NK-92 (cell line): ENCODE measurements around the gene IFRD2.
"Not testable (repeated sequence)": the region's sequence is repeated elsewhere in the genome, so short reads cannot be mapped to it uniquely, and the experiment has no call there.

Source experiments
- DNase-seq: peaks from one replicate; lab custom pipeline; 2025; ENCODE audit not compliant: unreplicated experiment; lab: John Stamatoyannopoulos, UW

IFRD2 gene

DNA sequence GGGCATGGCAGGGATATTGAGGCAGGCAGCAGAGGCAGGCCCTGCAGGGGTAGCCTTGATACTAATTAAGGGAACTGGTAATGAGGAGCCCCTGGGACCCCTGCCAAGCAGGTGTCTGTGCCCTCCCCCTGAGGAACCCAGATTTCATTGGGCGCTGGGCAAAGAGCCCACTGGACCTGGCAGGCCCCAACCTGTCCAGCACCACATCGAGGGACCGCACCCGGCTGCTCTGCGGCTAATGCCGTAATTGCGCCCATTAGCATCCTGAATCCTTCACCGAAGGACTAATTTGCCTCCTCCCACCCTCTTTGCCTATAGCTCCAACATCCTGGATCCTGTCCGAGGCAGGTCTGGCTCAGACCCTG lies 37.0 kb downstream of the IFRD2 start:
- no peak for DNase-seq

DNA sequence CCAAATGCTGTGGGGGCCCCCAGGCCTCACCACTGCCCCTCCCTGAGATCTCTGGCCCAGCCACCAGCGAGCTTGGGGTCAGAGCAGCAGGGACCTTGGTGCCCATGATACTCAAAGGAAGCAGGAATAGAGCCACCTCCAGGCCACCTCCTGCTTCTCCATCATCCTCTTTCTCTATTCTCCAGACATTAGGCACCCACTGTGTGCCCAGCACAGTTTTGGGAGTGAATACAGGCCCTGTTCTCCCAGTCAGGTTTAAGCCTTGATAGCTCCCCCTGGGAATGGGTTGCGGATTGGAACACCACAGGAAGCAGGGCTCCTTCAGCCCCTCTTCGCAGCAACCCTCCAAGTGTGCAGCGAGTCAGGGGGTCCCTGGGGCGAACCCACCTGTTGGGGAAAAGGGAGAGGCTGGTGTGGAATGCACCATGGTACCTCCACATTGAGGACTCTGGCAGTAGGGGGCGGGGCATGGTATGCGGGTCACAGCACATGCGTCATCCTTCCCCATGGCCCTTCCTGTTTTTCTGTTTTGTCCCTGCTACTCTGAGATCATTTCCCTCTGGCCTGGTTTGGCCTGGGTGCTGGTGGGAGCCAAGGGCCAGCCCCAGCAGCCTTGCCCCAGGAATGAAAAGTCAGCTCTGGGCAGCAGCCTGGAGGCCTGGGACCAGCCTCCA lies 37.5 kb downstream of the IFRD2 start:
- DNase-seq = no peak

DNA sequence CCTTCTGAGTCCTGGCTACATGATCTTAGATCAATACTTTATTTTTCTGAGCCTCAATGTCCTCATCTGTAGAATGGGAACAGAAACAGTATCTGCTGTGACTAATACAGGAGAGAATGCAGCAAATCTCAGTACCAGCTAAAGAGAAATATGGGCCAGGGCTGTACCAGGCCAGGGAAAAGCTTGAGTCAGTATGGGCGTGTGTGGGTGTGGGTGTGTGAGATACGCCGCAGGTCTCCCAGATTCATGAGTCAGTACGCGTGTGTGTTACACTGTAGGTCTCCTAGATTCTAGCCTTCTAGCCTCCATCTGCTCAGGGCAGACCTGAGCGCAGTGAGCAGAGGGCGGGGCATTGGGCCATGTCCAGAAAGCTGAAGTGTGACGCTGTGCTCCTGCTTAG lies 41.0 kb downstream of the IFRD2 start:
- DNase-seq = no peak

DNA sequence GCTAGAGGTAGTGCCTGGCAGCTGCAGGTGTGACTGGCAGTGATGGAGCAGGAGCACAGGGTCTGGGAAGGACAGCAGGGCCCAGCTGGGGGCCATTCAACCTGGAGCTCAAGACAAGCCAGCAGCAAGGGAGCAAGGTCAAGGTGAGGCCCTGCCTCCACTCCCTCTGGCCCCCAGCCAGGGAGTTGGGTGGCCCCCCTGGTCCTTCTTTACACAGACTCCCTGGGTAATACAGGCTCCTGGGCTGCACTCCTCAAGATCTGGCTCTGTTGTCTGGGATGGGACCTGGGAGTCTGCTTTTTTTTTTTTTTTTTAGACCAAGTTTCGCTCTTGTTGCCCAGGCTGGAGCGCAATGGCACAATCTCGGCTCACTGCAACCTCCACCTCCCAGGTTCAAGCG lies 41.7 kb downstream of the IFRD2 start:
- DNase-seq = no peak

DNA sequence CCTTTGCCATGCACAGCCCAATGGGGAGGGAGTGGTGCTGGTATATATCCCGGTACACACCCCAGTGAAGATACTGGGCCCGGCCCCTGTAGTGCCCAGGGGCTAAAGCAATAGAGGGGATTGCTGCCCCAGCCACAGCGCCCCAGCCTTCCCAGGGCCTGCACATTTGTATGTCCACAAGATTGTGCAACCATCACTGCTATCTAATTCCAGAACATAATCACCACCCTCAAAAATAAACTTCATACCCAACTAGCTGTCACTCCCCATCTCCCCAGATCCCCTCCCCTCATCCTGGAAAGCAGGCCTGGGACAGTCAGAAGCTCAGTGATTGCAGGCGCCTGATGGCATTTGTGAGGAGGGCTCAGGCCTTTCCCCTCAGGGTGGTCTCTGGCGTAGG lies 42.8 kb downstream of the IFRD2 start:
- no peak for DNase-seq

DNA sequence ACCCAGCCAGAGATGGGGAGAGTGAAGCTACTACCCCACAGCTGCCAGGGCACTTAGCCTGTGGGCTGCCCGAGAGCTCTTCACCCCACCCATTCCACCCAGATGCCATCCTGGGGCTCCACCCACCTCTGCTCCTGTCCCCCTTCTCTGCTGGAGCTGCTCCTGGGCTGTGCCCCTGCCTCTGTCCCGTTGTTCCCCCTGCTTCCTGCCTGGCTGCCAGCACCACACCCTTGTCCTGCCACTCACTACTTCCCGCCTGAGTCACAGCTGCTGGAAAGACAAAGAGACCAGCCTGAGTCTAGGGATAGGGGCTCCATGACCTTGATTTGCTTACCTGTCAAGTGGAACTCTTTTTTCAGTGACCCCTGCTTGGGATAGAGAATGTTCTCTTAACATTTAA lies 43.8 kb downstream of the IFRD2 start:
- no peak for DNase-seq

DNA sequence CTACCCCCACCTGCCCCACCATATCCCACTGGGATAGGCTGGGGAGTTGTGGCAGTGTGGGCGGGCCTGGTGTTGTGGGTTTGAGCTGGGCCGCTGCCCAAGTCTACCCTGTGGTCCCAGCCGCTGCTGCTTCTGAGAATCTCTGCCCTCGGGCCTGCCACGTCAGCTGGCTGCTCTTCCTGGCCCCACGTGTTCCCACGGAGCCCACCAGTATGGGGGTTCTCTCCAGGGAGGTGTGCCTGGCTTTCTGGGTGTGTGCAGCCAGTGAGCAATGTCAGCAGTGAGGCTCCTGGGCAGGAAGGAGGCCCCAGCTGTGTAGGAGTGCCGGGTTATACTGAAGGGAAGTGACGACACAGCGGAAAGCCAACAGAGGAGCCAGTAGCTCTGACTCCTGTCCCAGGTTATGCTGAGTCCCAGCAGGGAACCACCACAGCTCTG lies 45.7 kb downstream of the IFRD2 start:
- DNase-seq = no peak

DNA sequence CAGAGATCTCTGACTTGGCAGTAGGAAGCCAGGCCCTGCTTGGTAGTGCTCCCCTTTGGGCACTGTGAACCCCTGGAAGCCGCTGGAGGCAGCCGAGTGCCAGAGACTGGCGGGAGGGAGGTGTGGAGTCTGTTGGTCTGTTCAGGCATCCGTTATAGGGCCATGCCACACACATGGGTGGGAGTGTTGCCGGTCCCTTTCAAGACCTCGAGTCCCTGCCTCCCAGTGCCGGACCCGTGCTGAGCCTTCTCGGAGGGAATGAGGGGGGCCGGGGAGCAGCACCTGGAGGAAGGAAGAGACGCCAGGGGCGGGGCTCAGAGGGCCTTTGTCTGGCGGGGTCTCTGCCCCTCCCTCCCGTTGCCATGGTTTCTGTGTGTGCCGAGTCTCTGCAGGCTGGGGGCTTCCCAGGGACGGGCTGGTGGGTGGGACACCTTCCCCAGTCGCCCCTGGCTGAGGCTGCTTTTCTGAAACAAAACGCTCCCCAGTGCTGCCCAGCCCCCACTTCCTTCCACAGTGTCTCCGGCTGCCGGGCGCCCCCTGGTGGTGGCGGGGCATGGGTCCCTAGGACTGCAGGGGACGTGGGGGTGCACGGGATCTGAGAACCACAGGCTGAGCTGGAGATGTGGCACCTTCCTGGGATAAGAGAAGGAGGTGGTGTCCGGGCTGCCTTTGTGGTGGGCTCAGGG lies 46.3 kb downstream of the IFRD2 start:
- peak; percentile 68 for DNase-seq

DNA sequence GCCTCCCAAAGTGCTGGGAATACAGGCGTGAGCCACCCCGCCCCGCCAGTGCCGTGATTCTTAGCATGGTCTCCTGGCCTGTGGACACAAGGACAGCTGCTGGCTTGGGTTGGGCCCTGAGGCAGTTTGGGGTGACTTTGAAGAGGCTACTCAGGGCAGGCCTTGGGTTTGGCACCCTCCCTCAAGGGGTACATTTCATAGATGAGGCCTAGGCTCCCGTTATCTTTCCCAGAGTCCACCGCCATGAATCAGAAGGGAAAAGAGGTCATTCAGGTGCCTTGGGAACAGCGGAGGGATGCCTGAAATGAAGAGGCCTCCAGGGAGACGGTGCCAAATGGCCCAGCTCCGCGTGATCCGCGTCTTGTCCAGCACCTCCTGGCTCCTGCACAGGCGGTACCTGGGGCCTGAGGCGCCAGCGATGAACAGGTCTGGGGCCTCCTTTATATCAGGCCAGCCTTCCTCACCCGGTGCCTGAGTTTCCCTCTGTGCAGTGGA lies 46.9 kb downstream of the IFRD2 start:
- no peak for DNase-seq

DNA sequence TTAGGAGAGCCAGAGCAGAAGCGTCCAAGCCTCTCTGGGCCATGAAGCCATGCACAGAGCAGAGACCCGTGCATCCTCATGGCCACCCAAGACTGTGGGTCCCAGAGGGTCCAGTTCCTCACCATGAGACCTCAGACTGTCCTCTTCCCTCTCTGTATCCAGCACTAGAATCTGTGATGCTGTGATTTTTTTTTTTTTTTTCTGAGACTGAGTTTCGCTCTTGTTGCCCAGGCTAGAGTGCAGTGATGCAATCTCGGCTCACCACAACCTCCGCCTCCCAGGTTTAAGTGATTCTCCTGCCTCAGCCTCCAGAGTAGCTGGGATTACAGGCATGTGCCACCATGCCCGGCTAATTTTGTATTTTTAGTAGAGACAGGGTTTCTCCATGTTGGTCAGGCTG lies 47.4 kb downstream of the IFRD2 start:
- not testable (repeated sequence) for DNase-seq

DNA sequence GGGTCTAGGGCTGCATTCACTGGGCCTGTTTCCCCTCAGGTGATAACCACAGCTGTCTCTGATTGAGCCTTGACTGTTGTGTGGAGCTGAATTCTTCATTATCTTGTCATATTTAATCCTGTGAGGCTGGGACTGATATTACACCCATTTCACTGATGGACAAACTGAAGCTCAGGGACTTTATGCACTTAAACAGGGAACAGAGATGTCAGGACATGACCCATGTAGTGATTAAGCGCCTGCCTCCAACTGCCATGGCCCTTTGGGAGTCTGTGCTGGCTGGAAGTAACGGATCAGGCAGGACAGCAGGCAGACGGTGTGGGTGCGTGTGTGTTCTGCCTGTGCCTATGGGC lies 48.7 kb downstream of the IFRD2 start:
- no peak for DNase-seq

DNA sequence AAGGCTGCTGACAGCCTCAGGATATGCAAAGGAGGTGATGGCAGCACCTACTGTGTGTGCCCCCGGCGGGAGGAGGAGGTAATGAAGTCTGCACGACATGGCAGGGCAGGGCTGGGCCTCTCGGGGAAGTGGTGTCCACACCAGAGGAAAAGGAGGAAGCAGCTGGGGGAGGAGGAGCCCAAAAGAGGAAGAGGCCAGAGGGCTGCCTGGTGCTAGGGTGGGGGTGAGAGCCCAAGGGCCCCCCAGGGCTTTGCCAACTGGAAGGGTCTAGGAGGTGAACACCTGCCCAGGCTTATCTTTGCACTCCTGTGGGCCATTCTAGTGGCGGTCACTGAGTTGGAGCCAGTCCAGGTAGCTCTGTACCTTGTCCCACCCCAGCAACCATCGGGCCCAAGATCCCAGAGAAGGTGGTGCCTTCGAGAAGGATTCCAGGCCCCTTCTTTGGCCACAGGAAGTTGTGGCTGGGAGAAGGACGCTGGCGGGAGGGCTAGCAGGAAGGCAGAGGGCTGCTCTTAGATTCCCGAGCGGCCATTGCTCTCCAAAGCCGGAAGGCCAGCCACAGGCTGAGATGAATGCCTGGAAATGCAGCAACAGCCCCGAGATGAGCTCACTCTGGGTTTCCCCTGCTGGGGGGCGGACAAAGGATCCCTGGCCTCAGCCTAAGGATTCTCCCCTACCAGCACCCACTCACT lies 49.2 kb downstream of the IFRD2 start:
- no peak for DNase-seq

DNA sequence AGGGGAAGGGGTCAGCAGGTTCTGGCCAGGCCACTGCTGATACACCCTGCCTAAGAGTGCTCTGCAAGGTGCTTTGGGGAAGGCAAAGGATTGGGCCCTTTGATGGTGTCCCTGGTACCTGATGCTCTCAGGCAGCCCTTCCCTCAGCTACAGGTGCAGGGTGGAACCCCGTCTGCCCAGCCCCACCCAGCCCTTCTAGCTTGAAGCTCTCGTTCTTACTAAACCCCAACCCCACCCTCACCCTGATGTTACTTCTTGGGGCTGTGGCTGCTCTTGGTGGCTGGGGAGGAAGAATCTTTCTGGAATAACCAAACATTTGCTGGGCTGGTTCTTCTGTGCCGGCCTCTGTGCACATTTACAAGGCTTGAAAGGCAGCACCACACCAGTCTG lies 49.9 kb downstream of the IFRD2 start:
- DNase-seq = no peak

DNA sequence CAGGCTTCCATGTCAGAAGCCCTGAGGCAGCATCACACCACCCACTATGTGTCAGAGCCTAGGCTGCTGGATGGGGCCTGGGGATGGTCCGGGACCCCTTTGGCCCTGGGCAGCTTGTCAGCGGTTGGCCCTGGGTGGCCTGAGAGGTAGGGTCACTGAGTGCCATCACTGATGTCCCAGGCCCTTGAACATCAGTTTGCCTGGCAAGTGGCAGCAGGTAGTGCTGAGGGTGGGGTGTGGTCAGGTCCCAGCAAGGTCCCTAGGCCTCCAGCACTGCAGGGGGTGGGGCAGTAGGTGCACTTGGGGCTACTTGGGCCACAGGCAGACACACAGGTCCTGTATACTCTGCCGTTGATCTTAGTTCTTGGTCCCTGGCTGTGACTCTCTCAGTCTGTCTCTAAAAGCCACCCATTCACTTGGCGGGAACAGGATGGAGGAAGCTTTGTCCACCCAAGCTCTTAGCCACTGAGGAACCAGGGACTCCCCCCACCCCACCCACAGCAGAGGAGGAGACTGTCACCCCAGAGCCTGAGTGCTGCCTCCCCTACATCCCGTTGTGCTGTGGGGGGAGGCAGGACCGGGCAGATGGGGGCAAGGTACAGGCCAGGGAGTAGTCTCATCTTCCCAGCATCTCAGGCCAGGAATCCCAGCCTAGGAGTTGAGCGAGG lies 50.4 kb downstream of the IFRD2 start:
- DNase-seq = no peak

DNA sequence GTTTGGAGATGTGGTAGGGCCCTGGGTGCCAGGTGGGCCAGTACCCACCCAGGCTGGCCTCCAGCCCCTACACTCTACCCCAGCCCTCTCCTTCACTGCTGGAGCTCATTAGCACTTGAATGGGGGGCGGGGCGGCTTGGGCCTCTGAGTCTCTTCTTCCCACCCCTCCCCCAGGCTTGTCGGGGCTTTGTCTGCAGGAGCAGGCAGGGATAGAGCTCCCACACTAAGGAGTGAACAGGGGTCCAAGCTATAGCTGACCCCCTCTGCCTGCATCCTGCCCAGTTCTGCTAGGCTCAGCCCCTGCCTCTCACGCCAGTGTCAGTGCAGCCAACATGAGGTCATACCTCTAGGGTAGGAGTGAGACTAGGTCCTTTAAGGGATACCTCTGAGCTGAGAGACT lies 51.1 kb downstream of the IFRD2 start:
- DNase-seq = no peak

DNA sequence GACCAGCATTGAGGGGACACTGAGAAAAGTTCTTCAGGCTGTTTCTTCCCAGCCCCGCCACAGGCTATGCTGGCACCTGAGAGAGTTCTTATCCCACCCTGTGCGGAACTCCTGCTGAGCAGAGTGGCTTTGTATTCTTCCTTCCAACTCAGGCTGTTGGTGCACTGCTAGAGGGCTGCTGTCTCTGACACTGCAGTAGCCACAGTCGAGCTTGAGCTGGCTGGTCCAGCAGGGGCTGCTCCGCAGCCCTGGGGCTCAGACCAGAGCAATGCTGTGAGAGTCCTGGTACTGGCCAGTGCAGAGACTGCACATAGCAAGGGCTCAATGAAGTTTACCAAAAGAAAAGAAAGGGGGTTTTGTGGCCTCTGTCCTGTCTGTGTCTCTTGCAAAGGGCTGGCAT lies 52.6 kb downstream of the IFRD2 start:
- no peak for DNase-seq

DNA sequence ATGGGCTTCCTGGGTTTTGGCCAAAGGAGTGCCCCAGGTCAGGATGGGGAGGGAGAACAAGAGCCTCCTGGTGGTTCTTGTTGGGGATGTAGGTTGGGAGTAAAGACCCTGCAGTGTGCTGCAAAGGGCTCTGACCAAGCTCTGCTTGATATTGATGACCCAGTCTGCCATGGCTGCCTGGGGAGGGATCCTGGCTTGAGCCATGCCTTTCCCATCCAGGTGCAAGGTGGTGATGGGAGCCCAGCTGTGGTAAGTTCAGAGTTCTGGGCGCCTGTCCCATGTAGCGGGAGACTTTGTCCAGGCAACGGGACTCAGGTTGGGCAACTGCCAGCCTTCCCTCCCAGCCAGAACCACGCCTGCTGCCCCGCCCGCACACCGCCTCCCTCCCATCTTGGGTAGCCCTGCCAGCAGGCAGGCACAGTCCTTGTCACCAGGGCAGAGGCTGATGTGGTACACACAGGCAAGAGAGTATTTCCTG lies 53.6 kb downstream of the IFRD2 start:
- no peak for DNase-seq

DNA sequence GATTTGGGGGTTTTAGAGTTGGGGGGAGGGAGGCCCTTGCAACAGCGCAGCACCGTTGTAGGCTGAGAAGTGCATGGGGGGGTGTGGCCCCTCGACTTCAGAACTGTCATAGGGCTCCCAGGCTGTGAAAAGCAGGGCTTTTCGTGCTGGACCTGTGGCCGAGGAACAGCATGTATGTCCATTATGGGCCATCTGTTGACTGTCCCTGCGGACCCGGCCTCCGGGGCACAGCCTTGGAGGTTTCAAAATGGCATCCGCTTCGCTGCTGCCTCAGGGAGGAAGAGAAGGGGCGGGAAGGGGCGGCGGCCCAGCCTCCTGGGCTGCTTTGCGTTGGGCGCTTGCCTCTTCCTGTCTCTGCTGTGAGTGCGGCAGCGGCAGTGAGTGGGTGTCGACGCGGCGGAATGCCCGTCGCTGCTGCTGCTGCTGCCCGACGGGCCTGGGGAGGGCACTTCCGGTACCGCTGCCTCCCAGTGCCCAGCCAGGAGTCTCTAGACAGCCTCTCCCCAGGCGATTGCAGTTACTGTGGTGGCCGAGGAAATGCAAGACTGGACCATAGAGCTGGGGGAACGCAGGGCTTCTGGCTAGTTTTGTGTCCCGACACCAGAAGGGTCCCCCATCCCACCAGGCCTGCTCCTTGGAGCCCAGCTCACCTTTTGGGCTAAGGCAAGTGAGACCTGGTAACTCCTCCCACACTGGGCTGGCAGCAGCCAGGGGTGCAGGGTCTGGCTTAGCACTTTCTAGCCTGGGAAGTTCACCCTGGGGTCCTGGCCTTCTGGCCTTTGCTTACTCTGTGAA lies 54.3 kb downstream of the IFRD2 start:
- DNase-seq = peak; percentile 39
